Spleen (tissue), 11 donors: ENCODE results near the gene PON1. TPM values are rescaled to one million over a fixed set of nuclear protein-coding genes. Genes with fewer than 3 reads are reported as not detected.

Experiments used
- DNase-seq: peaks from one replicate; pipeline ENCODE4 v3.0.0-alpha.2; 2020
- H3K27ac ChIP-seq, 8 donors: fragments of 200-600 bp; sonication (generic) in 7 of 8; 1 replicate in 4 of 8; 2 replicates in 4 of 8; pipeline versions ENCODE4 v1.5.0 to v1.8.0; 2016 to 2021; ENCODE audit warnings: inconsistent platforms in 4 of 8, mild to moderate bottlenecking in 4 of 8, moderate library complexity in 1 of 8
- H3K27me3 ChIP-seq, 7 donors: fragments of 200-600 bp; sonication (generic) in 6 of 7; replicated peaks in 1 of 7; 1 replicate in 4 of 7; 2 replicates in 3 of 7; pipeline versions ENCODE4 v1.5.0 to v1.8.0; 2016 to 2021; ENCODE audit warnings: inconsistent platforms in 3 of 7, mild to moderate bottlenecking in 1 of 7
- H3K36me3 ChIP-seq, 6 donors: fragments of 200-600 bp; sonication (generic) in 5 of 6; 1 replicate in 4 of 6; 2 replicates in 2 of 6; pipeline versions ENCODE4 v1.5.0 to v1.8.0; 2016 to 2021; ENCODE audit warnings: inconsistent platforms in 2 of 6
- H3K4me1 ChIP-seq, 6 donors: fragments of 200-600 bp; sonication (generic) in 5 of 6; 1 replicate in 3 of 6; 2 replicates in 3 of 6; pipeline versions ENCODE4 v1.5.0 to v1.8.0; 2016 to 2021; ENCODE audit warnings: inconsistent platforms in 3 of 6
- H3K4me3 ChIP-seq, 8 donors: fragments of 200-600 bp; sonication (generic) in 7 of 8; 1 replicate in 4 of 8; 2 replicates in 4 of 8; pipeline versions ENCODE4 v1.5.0 to v1.8.0; 2016 to 2021; ENCODE audit warnings: inconsistent platforms in 4 of 8, mild to moderate bottlenecking in 4 of 8, moderate library complexity in 2 of 8
- H3K9me3 ChIP-seq, 8 donors: fragments of 200-600 bp; sonication (generic) in 7 of 8; 1 replicate in 4 of 8; 2 replicates in 4 of 8; pipeline versions ENCODE4 v1.5.0 to v1.8.0; 2016 to 2021; ENCODE audit warnings: inconsistent platforms in 4 of 8
- POLR2A ChIP-seq, 3 donors: fragments of 450-650 bp; IDR thresholded peaks; one replicate each; pipeline ENCODE4 v1.5.1; 2017; ENCODE audit warnings: antibody characterized with exemption in 3 of 3, mild to moderate bottlenecking in 1 of 3
- POLR2AphosphoS5 ChIP-seq, 3 donors: sonication (generic); formaldehyde crosslinking; IDR thresholded peaks; one replicate each; pipeline ENCODE4 v1.5.1; 2017; ENCODE audit warnings: antibody characterized with exemption in 3 of 3
- WGBS, 5 donors: extraction: QIAGEN DNeasy Blood & Tissue Kit in 3 of 5; methylation state at CpG; one replicate each; pipeline versions ENCODE4 v1.1.5 to v1.1.7; 2013 to 2018; 5-methylcytosine and 5-hydroxymethylcytosine counted together
- intact Hi-C: fragments of 100-400 bp; cut with DNase I; formaldehyde crosslinking; loops from one replicate; pipeline ENCODE4 v1.15.0; 2023; ENCODE audit warnings: low total_unique reads
- polyA plus RNA-seq, 3 donors: library from polyadenylated mRNA; stranded (reverse); fragments of 200-250 nt; gene quantifications; one replicate each; pipeline ENCODE4 v1.2.1, GENCODE V29; 2013
- small RNA-seq, 4 donors: library from RNA; depleted of rRNA; stranded (forward); fragments of <200 nt; gene quantifications; one replicate each; pipeline ENCODE3, GENCODE V24; 2016
- total RNA-seq, 7 donors: library from RNA; depleted of rRNA in 3 of 7; stranded (reverse); fragments of >200 nt in 3 of 7; fragmentation: NEBNext Ultra II Directional in 4 of 7; extraction: Animal tissue kit (Norgen Biotek cat#: 25700) in 4 of 7; gene quantifications; one replicate each; pipeline versions ENCODE4 v1.1.0 to v1.2.1, GENCODE V29; 2016 to 2021
- TF ChIP-seq, protein P1 (sequence below), 11 experiments: fragments of 200-600 bp in 7 of 11; fragments of 450-650 bp in 4 of 11; sonication (generic) in 4 of 11; IDR thresholded peaks in 8 of 11; conservative IDR thresholded peaks in 3 of 11; 1 replicate in 7 of 11; 2 replicates in 4 of 11; pipeline versions ENCODE4 v1.4.0 to v1.8.0; 2016 to 2021; ENCODE audit warnings: antibody characterized with exemption in 11 of 11, inconsistent platforms in 4 of 11, mild to moderate bottlenecking in 1 of 11
- donor health status: healthy with polysubstance abuse.
- donor health status: DM: no; HTN: no; CAD: no; lungs with moderate emphysema.
- donor health status: DM: no; HTN: no; CAD: no.
- donor health status: Bipolar disorder and iron deficiency.
- donor health status: healthy.
- donor health status: DM: no; HTN: no; CAD: no.
- donor health status: DM: yes; HTN: yes; CAD: no.

Gene PON1
- total and polyA plus RNA-seq, 10 donors: 0.13 TPM; not detected in 9

DNA sequence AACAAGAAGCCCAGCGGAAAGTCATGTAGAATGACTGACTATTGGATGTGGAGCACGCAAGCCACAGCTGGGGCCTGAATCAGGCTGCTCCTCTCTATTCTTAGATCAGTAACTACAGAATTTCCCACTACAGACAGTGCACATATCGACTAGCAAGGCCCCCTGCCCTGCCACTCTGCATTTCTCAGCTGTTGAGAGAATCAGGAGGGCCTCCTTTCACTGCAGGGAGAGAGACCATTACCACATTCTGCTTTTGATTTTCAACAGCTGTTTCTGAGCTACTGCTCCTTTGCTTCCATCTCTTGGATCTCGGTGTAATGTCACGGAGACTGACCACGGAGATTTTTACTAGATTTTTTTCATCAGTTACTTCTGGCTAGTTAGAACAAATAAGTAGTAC lies 73.8 kb downstream of the PON1 start:
- Histone ChIP-seq H3K27me3 (no peaks in the 10 kb centered on the region), H3K36me3 (no peaks in the 10 kb centered on the region), H3K9me3 (no peaks in the 10 kb centered on the region), H3K27ac (no peak overlapping the region), H3K4me3 (no peak overlapping the region), H3K4me1 (no peaks in the 10 kb centered on the region)
- no peak for TF ChIP-seq POLR2AphosphoS5 (IDR thresholded peaks at IDR 0.05)
- TF ChIP-seq, protein P1, sequence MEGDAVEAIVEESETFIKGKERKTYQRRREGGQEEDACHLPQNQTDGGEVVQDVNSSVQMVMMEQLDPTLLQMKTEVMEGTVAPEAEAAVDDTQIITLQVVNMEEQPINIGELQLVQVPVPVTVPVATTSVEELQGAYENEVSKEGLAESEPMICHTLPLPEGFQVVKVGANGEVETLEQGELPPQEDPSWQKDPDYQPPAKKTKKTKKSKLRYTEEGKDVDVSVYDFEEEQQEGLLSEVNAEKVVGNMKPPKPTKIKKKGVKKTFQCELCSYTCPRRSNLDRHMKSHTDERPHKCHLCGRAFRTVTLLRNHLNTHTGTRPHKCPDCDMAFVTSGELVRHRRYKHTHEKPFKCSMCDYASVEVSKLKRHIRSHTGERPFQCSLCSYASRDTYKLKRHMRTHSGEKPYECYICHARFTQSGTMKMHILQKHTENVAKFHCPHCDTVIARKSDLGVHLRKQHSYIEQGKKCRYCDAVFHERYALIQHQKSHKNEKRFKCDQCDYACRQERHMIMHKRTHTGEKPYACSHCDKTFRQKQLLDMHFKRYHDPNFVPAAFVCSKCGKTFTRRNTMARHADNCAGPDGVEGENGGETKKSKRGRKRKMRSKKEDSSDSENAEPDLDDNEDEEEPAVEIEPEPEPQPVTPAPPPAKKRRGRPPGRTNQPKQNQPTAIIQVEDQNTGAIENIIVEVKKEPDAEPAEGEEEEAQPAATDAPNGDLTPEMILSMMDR (IDR thresholded peaks at IDR 0.05 in 8 of 11, conservative IDR thresholded peaks at IDR 0.05 in 3 of 11): no peak
- no peak for TF ChIP-seq POLR2A (IDR thresholded peaks at IDR 0.05)
- intact Hi-C loops: no loop called here
- DNase-seq: no peak
- WGBS, 5 donors: 83 to 90% (median 85%) methylated on average over 6 of the region's 6 CpGs

Small RNAs within 50 kb of the gene (small RNA-seq; reads per million reads assigned to genes)
- 0 reads per million in 4 donors for gene AC004022.2

Other genes with a start within 250 kb of the PON1 start
- gene PON3, start 71.8 kb upstream of the PON1 start, total RNA-seq: 1 to 10 TPM in 3 of 7 donors, under 1 TPM in 2, not detected in 2; 0.60 to 2.1 (median 1.5) TPM
- under 1 TPM; 0.20 to 0.61 (median 0.42) TPM for gene PON3, start 71.8 kb upstream of the PON1 start, polyA plus RNA-seq
- 10 to 100 TPM; 16.0 to 56.8 (median 33.5) TPM for gene PON2, start 110.5 kb upstream of the PON1 start, total RNA-seq
- 10 to 100 TPM in 2 of 3 donors, 1 to 10 TPM in 1; 7.6 to 17.6 (median 14.2) TPM for gene PON2, start 110.5 kb upstream of the PON1 start, polyA plus RNA-seq
- gene ASB4, start 161.4 kb upstream of the PON1 start, total RNA-seq: not detected
- under 1 TPM in 1 of 3 donors, not detected in 2; 0.03 TPM for gene ASB4, start 161.4 kb upstream of the PON1 start, polyA plus RNA-seq